Activated CD4-positive, alpha-beta T cell treated with anti-CD3 and anti-CD28 coated beads, Interleukin-2, amount 10 ng/mL, durations not matched to agents 7 days and 5 days (primary cell): Measurements from ENCODE around the gene PEX7. TPM values are rescaled to one million over a fixed set of nuclear protein-coding genes. Genes with fewer than 3 reads are reported as not detected.
"Not testable (repeated sequence)": the region's sequence is repeated elsewhere in the genome, so short reads cannot be mapped to it uniquely, and the experiment has no call there.

ENCODE experiments used
- CTCF ChIA-PET: fragments of 350-600 bp; sonication (Branson Sonifier 250); formaldehyde crosslinking; loops from one replicate; lab custom pipeline; 2021; ENCODE audit warnings: antibody characterized with exemption; lab: Charles Lee
- POLR2A ChIA-PET: fragments of 350-600 bp; sonication (Branson Sonifier 250); formaldehyde crosslinking; loops from one replicate; lab custom pipeline; 2021; ENCODE audit warnings: antibody characterized with exemption; lab: Charles Lee
- DNase-seq: peaks from one replicate; pipeline ENCODE4 v3.0.0-alpha.2; 2020
- H3K27ac Mint-ChIP-seq: one replicate; pipeline ENCODE4 v1.8.0; 2021; ENCODE audit warnings: mild to moderate bottlenecking, moderate library complexity, mixed read lengths
- H3K27me3 Mint-ChIP-seq: one replicate; pipeline ENCODE4 v1.8.0; 2021; ENCODE audit warnings: mixed read lengths
- H3K36me3 Mint-ChIP-seq: one replicate; pipeline ENCODE4 v1.8.0; 2021; ENCODE audit warnings: low read depth, mixed read lengths
- H3K4me1 Mint-ChIP-seq: one replicate; pipeline ENCODE4 v1.8.0; 2021; ENCODE audit warnings: mixed read lengths
- H3K4me3 Mint-ChIP-seq: one replicate; pipeline ENCODE4 v1.8.0; 2021; ENCODE audit warnings: mild to moderate bottlenecking, moderate library complexity, mixed read lengths
- H3K9me3 Mint-ChIP-seq: one replicate; pipeline ENCODE4 v1.8.0; 2021; ENCODE audit warnings: mixed read lengths
- total RNA-seq, 2 experiments: library from RNA; stranded (reverse); gene quantifications; one replicate each; pipeline ENCODE4 v1.2.3, GENCODE V29; 2021

The PEX7 gene
- total RNA-seq, 2 experiments from 2014 or later = 3.4 to 4.1 TPM

DNA sequence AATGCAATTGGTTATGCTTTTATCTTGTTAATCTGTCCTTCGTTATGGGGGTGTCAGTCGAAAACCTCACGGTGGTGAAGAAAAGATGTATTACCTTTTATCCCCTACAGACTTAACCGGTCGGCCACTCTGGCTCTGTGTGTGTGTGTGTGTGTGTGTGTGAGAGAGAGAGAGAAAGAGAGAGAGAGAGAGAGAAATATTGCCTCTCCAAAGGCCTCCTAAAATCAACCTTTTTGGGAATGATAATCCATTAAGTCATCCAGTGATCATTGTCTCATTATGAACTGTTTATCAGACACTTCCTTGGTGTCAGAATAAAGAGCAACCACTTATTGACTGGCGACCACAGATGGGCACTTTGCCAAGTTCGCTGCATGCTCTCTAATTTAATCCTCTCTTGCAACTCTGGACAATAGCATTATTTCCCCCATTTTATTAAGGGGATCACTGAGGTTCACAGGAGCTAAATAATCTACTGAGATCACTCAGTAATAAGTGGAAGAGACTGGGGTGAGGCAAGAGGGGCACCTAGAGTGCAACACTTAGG, 130.4 kb downstream of the PEX7 start:
- POLR2A ChIA-PET = no interaction called here
- H3K4me3 Mint-ChIP-seq = no peak overlapping the region
- peaks cover 3% of the 10 kb centered on the region for H3K9me3 Mint-ChIP-seq
- CTCF ChIA-PET = no interaction called here
- H3K27ac Mint-ChIP-seq = no peak overlapping the region
- H3K36me3 Mint-ChIP-seq = no peaks in the 10 kb centered on the region
- H3K27me3 Mint-ChIP-seq = peaks cover 14% of the 10 kb centered on the region
- no peak for DNase-seq
- H3K4me1 Mint-ChIP-seq = peaks cover 7% of the 10 kb centered on the region

GRCh38 chr6:136955123-136955522, 132.7 kb downstream of the PEX7 start:
- Mint-ChIP-seq H3K9me3 (no peaks in the 10 kb centered on the region), H3K4me1 (peaks cover 7% of the 10 kb centered on the region), H3K4me3 (no peak overlapping the region), H3K27ac (no peak overlapping the region), H3K27me3 (peaks cover 14% of the 10 kb centered on the region), H3K36me3 (no peaks in the 10 kb centered on the region)
- POLR2A ChIA-PET = no interaction called here
- no peak for DNase-seq
- CTCF ChIA-PET = no interaction called here

- peaks cover 7% of the 10 kb centered on the region for H3K4me1 Mint-ChIP-seq
- CTCF ChIA-PET = no interaction called here
- H3K4me3 Mint-ChIP-seq = no peak overlapping the region
- H3K27ac Mint-ChIP-seq = no peak overlapping the region
- peaks cover 14% of the 10 kb centered on the region for H3K27me3 Mint-ChIP-seq
- H3K36me3 Mint-ChIP-seq = no peaks in the 10 kb centered on the region
- no peaks in the 10 kb centered on the region for H3K9me3 Mint-ChIP-seq
- no peak for DNase-seq
- POLR2A ChIA-PET = no interaction called here
Observed at GRCh38 chr6:136956590-136957544, 134.5 kb downstream of the PEX7 start.

- ChIA-PET POLR2A (no interaction called here), CTCF (no interaction called here)
- H3K27me3 Mint-ChIP-seq = peaks cover 15% of the 10 kb centered on the region
Observed at GRCh38 chr6:136958168-136958567, 135.8 kb downstream of the PEX7 start.

GRCh38 chr6:136959471-136959891, 137.1 kb downstream of the PEX7 start:
- ChIA-PET POLR2A (no interaction called here), CTCF (interaction anchor here (0.6 kb wide), 2 partner anchors 26 to 30 kb away, joined by 3 read pairs; no protein-coding TSS in a partner anchor)
- Mint-ChIP-seq H3K9me3 (no peaks in the 10 kb centered on the region), H3K4me1 (peaks cover 7% of the 10 kb centered on the region), H3K27ac (no peak overlapping the region), H3K27me3 (peaks cover 22% of the 10 kb centered on the region), H3K36me3 (no peaks in the 10 kb centered on the region), H3K4me3 (no peak overlapping the region)
- DNase-seq = no peak

More at GRCh38 chr6:136958168-136958567, 135.8 kb downstream of the PEX7 start:
- Mint-ChIP-seq H3K9me3 (no peaks in the 10 kb centered on the region), H3K4me3 (no peak overlapping the region), H3K27ac (no peak overlapping the region), H3K4me1 (peaks cover 7% of the 10 kb centered on the region), H3K36me3 (no peaks in the 10 kb centered on the region)
- no peak for DNase-seq

GRCh38 chr6:136959935-136960334, 137.5 kb downstream of the PEX7 start:
- H3K9me3 Mint-ChIP-seq, H3K4me3 Mint-ChIP-seq, POLR2A ChIA-PET, H3K4me1 Mint-ChIP-seq, DNase-seq, H3K27ac Mint-ChIP-seq, H3K36me3 Mint-ChIP-seq: not testable (repeated sequence)
- H3K27me3 Mint-ChIP-seq = peaks cover 18% of the 10 kb centered on the region
- CTCF ChIA-PET = interaction anchor here (0.6 kb wide), 1 partner anchor 30 kb away, joined by 3 read pairs; no protein-coding TSS in a partner anchor

- CTCF ChIA-PET = no interaction called here
- POLR2A ChIA-PET = no interaction called here
- no peak overlapping the region for H3K4me3 Mint-ChIP-seq
- no peak overlapping the region for H3K27ac Mint-ChIP-seq
- no peaks in the 10 kb centered on the region for H3K36me3 Mint-ChIP-seq
- H3K9me3 Mint-ChIP-seq = no peaks in the 10 kb centered on the region
- peaks cover 20% of the 10 kb centered on the region for H3K27me3 Mint-ChIP-seq
- no peak for DNase-seq
- H3K4me1 Mint-ChIP-seq = peaks cover 7% of the 10 kb centered on the region
Observed at GRCh38 chr6:136960781-136961180, 138.4 kb downstream of the PEX7 start.

DNA sequence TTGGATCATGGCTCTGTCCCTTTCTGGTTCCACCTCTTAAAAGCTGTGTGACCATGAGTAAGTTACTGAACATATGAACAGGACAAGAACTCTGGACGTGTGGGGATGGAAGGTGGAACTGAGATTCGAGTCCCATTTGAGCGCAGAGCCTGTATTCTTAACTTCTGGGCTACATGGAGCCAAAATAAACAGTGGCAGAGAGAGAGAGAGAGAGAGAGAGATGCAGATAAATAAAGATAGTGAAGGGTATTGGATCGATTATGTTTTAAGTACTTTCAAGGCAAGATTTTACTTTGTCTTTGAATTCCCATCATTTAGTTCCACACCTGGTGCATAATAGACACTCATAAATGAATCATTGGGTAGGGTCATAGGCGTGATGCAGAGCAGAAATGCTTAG, 139.5 kb downstream of the PEX7 start:
- no peak overlapping the region for H3K4me3 Mint-ChIP-seq
- H3K27me3 Mint-ChIP-seq = peaks cover 25% of the 10 kb centered on the region
- no peaks in the 10 kb centered on the region for H3K9me3 Mint-ChIP-seq
- POLR2A ChIA-PET = no interaction called here
- H3K27ac Mint-ChIP-seq = no peak overlapping the region
- H3K36me3 Mint-ChIP-seq = no peaks in the 10 kb centered on the region
- peaks cover 5% of the 10 kb centered on the region for H3K4me1 Mint-ChIP-seq
- DNase-seq = no peak
- CTCF ChIA-PET = no interaction called here

- Mint-ChIP-seq H3K27ac (no peak overlapping the region), H3K4me3 (no peak overlapping the region), H3K4me1 (peaks cover under 1% of the 10 kb centered on the region), H3K36me3 (no peaks in the 10 kb centered on the region), H3K9me3 (no peaks in the 10 kb centered on the region), H3K27me3 (peaks cover 28% of the 10 kb centered on the region)
- POLR2A ChIA-PET = no interaction called here
- no peak for DNase-seq
- CTCF ChIA-PET = interaction anchor here (0.8 to 1.6 kb wide), 2 partner anchors 10 to 114 kb away, joined by 3 to 4 read pairs; no protein-coding TSS in a partner anchor
Observed at GRCh38 chr6:136962661-136963060, 140.3 kb downstream of the PEX7 start.

- Mint-ChIP-seq H3K27me3 (peaks cover 29% of the 10 kb centered on the region), H3K4me3 (no peak overlapping the region), H3K27ac (no peak overlapping the region), H3K9me3 (no peaks in the 10 kb centered on the region), H3K4me1 (peaks cover 5% of the 10 kb centered on the region), H3K36me3 (no peaks in the 10 kb centered on the region)
- DNase-seq = no peak
- ChIA-PET POLR2A (no interaction called here), CTCF (interaction anchor here (1.6 kb wide), 1 partner anchor 10 kb away, joined by 4 read pairs; no protein-coding TSS in a partner anchor)
Observed at GRCh38 chr6:136963259-136963658, 140.9 kb downstream of the PEX7 start.

Other genes starting within 250 kb of the PEX7 start
- 10 to 100 TPM; 23.4 to 24.0 TPM for gene MAP3K5, start 30.1 kb upstream of the PEX7 start, total RNA-seq
- gene SLC35D3, start 99.7 kb downstream of the PEX7 start, total RNA-seq = not detected
- not detected for gene IL20RA, start 222.4 kb downstream of the PEX7 start, total RNA-seq